ENCODE measurements around the gene WDPCP. TPM values are rescaled to one million over a fixed set of nuclear protein-coding genes. Genes with fewer than 3 reads are reported as not detected.
"Not testable (repeated sequence)": the region's sequence is repeated elsewhere in the genome, so short reads cannot be mapped to it uniquely, and the experiment has no call there.

Gene WDPCP
- total and polyA plus RNA-seq, 2 experiments from 2014 or later: 8.8 to 20.4 TPM

- not testable (repeated sequence) for H3K9me3 Mint-ChIP-seq; H4K20me1 ChIP-seq (replicated peaks; ENCODE audit: insufficient read depth); ATAC-seq; DNase-seq (ENCODE audit: low spot score); H3K4me1 ChIP-seq (ENCODE audit: insufficient read depth); H3K4me3 ChIP-seq; H3K27me3 Mint-ChIP-seq (ENCODE audit: insufficient read depth, low read depth, poor library complexity); H3F3A ChIP-seq (replicated peaks; ENCODE audit: low read depth); H3K9me2 ChIP-seq (ENCODE audit: insufficient read depth); H3K27me3 ChIP-seq (ENCODE audit: insufficient read depth); H3K36me3 ChIP-seq (ENCODE audit: insufficient read depth); H2AFZ ChIP-seq; H3K4me2 ChIP-seq
- Mint-ChIP-seq H3K27ac (peak overlapping the region; percentile 97), H3K4me1 (peaks cover 51% of the 10 kb centered on the region), H3K36me3 (ENCODE audit: low read depth) (peaks cover 19% of the 10 kb centered on the region), H3K4me3 (peak overlapping the region; percentile 61)
- H3K27ac ChIP-seq (ENCODE audit: low read depth): peak overlapping the region; percentile 70
- peaks cover 50% of the 10 kb centered on the region for H3K79me2 ChIP-seq (replicated peaks; ENCODE audit: insufficient read depth)
These were observed 14.4 kb downstream of the WDPCP start for GRCh38 chr2:63573726-63574345.

- H3K79me2 ChIP-seq (replicated peaks; ENCODE audit: insufficient read depth): peaks cover 45% of the 10 kb centered on the region
These were observed 15.3 kb downstream of the WDPCP start for GRCh38 chr2:63573026-63573425.

GRCh38 chr2:63572001-63572400 is 16.3 kb downstream of the WDPCP start:
- Histone ChIP-seq H3K4me1 (ENCODE audit: insufficient read depth) (no peaks in the 10 kb centered on the region), H2AFZ (no peak overlapping the region), H3K4me3 (no peak overlapping the region), H4K20me1 (replicated peaks; ENCODE audit: insufficient read depth) (no peaks in the 10 kb centered on the region), H3F3A (replicated peaks; ENCODE audit: low read depth) (no peaks in the 10 kb centered on the region), H3K27ac (ENCODE audit: low read depth) (no peak overlapping the region; the same call in 1 of the 2 replicates), H3K36me3 (ENCODE audit: insufficient read depth) (no peaks in the 10 kb centered on the region), H3K9me2 (ENCODE audit: insufficient read depth) (no peaks in the 10 kb centered on the region), H3K4me2 (no peak overlapping the region), H3K79me2 (replicated peaks; ENCODE audit: insufficient read depth) (peaks cover 34% of the 10 kb centered on the region), H3K27me3 (ENCODE audit: insufficient read depth) (no peaks in the 10 kb centered on the region)
- Mint-ChIP-seq H3K9me3 (peaks cover 26% of the 10 kb centered on the region), H3K36me3 (ENCODE audit: low read depth) (peaks cover 37% of the 10 kb centered on the region), H3K27ac (peak overlapping the region; percentile 92), H3K4me1 (peaks cover 39% of the 10 kb centered on the region), H3K27me3 (ENCODE audit: insufficient read depth, low read depth, poor library complexity) (peaks cover 4% of the 10 kb centered on the region), H3K4me3 (no peak overlapping the region)
- no peak for DNase-seq (ENCODE audit: low spot score)
- ATAC-seq: no peak
- no peak for TF ChIP-seq ETS1 (IDR thresholded peaks at IDR 0.05)
- no peak for TF ChIP-seq NANOG (IDR thresholded peaks at IDR 0.05; ENCODE audit: borderline replicate concordance)
- no peak for TF ChIP-seq REST (IDR thresholded peaks at IDR 0.05; ENCODE audit: unreplicated experiment)
- TF ChIP-seq ZNF331 (CRISPR knock-in tag; IDR thresholded peaks at IDR 0.05; ENCODE audit: low read depth): no peak
- TF ChIP-seq JUNB (IDR thresholded peaks at IDR 0.05; ENCODE audit: unreplicated experiment): no peak
- no peak for TF ChIP-seq CTCF (conservative IDR thresholded peaks at IDR 0.05; ENCODE audit: low read depth in 2 of 2)
- no peak for TF ChIP-seq EZH2phosphoT487 (IDR thresholded peaks at IDR 0.05; ENCODE audit: unreplicated experiment)
- no peak for TF ChIP-seq STAT1 (IDR thresholded peaks at IDR 0.05; ENCODE audit: unreplicated experiment)
- TF ChIP-seq EZH2 (IDR thresholded peaks at IDR 0.05; ENCODE audit: low read depth, unreplicated experiment): no peak
- TF ChIP-seq CREB1 (CRISPR knock-in tag; IDR thresholded peaks at IDR 0.05; ENCODE audit: low read depth): no peak
- TF ChIP-seq POLR2AphosphoS5 (IDR thresholded peaks at IDR 0.05; ENCODE audit: low read depth): no peak
- no peak for TF ChIP-seq ZNF114 (CRISPR knock-in tag; IDR thresholded peaks at IDR 0.05)

More at GRCh38 chr2:63573026-63573425, 15.3 kb downstream of the WDPCP start:
- Mint-ChIP-seq H3K27ac (peak overlapping the region; percentile 97), H3K4me3 (peak overlapping the region; percentile 61; the same call in 2 of the 3 replicates), H3K9me3 (peaks cover 16% of the 10 kb centered on the region), H3K4me1 (peaks cover 43% of the 10 kb centered on the region), H3K36me3 (ENCODE audit: low read depth) (peaks cover 27% of the 10 kb centered on the region)
- H4K20me1 ChIP-seq (replicated peaks; ENCODE audit: insufficient read depth); H3K27me3 ChIP-seq (ENCODE audit: insufficient read depth); H3K9me2 ChIP-seq (ENCODE audit: insufficient read depth); H3K4me2 ChIP-seq; H3F3A ChIP-seq (replicated peaks; ENCODE audit: low read depth); H3K27me3 Mint-ChIP-seq (ENCODE audit: insufficient read depth, low read depth, poor library complexity); H3K4me3 ChIP-seq; H3K36me3 ChIP-seq (ENCODE audit: insufficient read depth); DNase-seq (ENCODE audit: low spot score); H2AFZ ChIP-seq; H3K4me1 ChIP-seq (ENCODE audit: insufficient read depth): not testable (repeated sequence)
- peak; percentile 71 for ATAC-seq
- peak overlapping the region; percentile 70 for H3K27ac ChIP-seq (ENCODE audit: low read depth)
